HEK293 (cell line): ENCODE results near the gene SYNGR1.

Experiments
- ZBTB21 ChIP-seq: fragments of 450-650 bp; formaldehyde crosslinking; IDR thresholded peaks from 2 replicates; pipeline ENCODE4 v1.5.1; 2017; ENCODE audit warnings: missing biosample characterization, missing genetic modification characterization
- TF ChIP-seq, protein P1 (sequence below): fragments of 450-650 bp; formaldehyde crosslinking; IDR thresholded peaks from 2 replicates; pipeline ENCODE4 v1.5.1; 2016; ENCODE audit warnings: missing biosample characterization, missing genetic modification characterization

DNA sequence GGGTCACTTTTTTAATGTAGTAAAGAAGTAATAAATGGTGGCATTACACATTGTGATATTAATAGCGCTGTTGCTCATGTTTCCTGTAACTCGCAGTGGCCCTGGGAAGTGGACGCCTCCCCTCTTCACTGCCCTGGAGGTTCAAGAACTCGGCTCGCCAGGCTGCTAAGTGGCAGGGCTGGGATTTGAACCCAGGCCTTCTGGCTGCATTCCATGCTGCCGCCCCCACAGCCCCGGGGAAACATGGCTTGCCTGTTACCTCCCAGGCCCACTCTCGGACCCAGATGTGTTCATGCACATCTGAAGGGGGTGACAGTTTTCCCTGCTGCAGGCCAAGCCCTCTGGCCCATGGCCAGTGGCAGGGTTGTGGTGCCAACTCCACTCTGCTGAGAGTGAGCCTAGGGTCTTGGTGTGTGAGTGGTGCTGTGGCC lies 82.0 kb downstream of the SYNGR1 start:
- TF ChIP-seq, protein P1, sequence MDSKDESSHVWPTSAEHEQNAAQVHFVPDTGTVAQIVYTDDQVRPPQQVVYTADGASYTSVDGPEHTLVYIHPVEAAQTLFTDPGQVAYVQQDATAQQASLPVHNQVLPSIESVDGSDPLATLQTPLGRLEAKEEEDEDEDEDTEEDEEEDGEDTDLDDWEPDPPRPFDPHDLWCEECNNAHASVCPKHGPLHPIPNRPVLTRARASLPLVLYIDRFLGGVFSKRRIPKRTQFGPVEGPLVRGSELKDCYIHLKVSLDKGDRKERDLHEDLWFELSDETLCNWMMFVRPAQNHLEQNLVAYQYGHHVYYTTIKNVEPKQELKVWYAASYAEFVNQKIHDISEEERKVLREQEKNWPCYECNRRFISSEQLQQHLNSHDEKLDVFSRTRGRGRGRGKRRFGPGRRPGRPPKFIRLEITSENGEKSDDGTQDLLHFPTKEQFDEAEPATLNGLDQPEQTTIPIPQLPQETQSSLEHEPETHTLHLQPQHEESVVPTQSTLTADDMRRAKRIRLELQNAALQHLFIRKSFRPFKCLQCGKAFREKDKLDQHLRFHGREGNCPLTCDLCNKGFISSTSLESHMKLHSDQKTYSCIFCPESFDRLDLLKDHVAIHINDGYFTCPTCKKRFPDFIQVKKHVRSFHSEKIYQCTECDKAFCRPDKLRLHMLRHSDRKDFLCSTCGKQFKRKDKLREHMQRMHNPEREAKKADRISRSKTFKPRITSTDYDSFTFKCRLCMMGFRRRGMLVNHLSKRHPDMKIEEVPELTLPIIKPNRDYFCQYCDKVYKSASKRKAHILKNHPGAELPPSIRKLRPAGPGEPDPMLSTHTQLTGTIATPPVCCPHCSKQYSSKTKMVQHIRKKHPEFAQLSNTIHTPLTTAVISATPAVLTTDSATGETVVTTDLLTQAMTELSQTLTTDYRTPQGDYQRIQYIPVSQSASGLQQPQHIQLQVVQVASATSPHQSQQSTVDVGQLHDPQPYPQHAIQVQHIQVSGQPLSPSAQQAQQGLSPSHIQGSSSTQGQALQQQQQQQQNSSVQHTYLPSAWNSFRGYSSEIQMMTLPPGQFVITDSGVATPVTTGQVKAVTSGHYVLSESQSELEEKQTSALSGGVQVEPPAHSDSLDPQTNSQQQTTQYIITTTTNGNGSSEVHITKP (tag by site-specific recombination): no peak
- TF ChIP-seq ZBTB21 (tag by site-specific recombination): no peak
